ENCODE results near the gene KIF21B. TPM values are rescaled to one million over a fixed set of nuclear protein-coding genes. Genes with fewer than 3 reads are reported as not detected.

The KIF21B gene
- total RNA-seq, 4 donors from 2014 or later = 0.82 to 3.2 (median 2.1) TPM

GRCh38 chr1:200972985-200973742 lies 50.4 kb downstream of the KIF21B start:
- TF ChIP-seq CTCF (IDR thresholded peaks at IDR 0.05; ENCODE audit: low read depth) = no peak

- no peak for TF ChIP-seq CTCF (IDR thresholded peaks at IDR 0.05; ENCODE audit: low read depth)
These were observed 51.4 kb downstream of the KIF21B start for GRCh38 chr1:200971955-200972711.

GRCh38 chr1:200971428-200971903 lies 52.0 kb downstream of the KIF21B start:
- TF ChIP-seq CTCF (IDR thresholded peaks at IDR 0.05; ENCODE audit: low read depth) = no peak

GRCh38 chr1:200970771-200971427 lies 52.6 kb downstream of the KIF21B start:
- no peak for TF ChIP-seq CTCF (IDR thresholded peaks at IDR 0.05; ENCODE audit: low read depth)

GRCh38 chr1:200969726-200970561 lies 53.6 kb downstream of the KIF21B start:
- TF ChIP-seq CTCF (IDR thresholded peaks at IDR 0.05; ENCODE audit: low read depth) = no peak

GRCh38 chr1:200968469-200969410 lies 54.8 kb downstream of the KIF21B start:
- TF ChIP-seq CTCF (IDR thresholded peaks at IDR 0.05; ENCODE audit: low read depth) = no peak
